Sigmoid colon (tissue), 7 donors: Measurements from ENCODE around the gene HTR2A. TPM values are rescaled to one million over a fixed set of nuclear protein-coding genes. Genes with fewer than 3 reads are reported as not detected.

Experiments
- DNase-seq: peaks from one replicate; pipeline ENCODE4 v3.0.0-alpha.2; 2019
- H3K27ac ChIP-seq, 4 donors: fragments of 200-600 bp; sonication (generic); one replicate each; pipeline ENCODE4 v1.5.1; 2016 to 2019; ENCODE audit warnings: mild to moderate bottlenecking in 1 of 4
- H3K27me3 ChIP-seq, 3 donors: fragments of 200-600 bp; sonication (generic); one replicate each; pipeline ENCODE4 v1.5.1; 2019; ENCODE audit warnings: mild to moderate bottlenecking in 1 of 3
- H3K36me3 ChIP-seq, 4 donors: fragments of 200-600 bp; sonication (generic); one replicate each; pipeline ENCODE4 v1.5.1; 2016 to 2019
- H3K4me1 ChIP-seq, 4 donors: fragments of 200-600 bp; sonication (generic); one replicate each; pipeline ENCODE4 v1.5.1; 2017 to 2019
- H3K4me3 ChIP-seq, 4 donors: fragments of 200-600 bp; sonication (generic); one replicate each; pipeline ENCODE4 v1.5.1; 2017 to 2019; ENCODE audit warnings: mild to moderate bottlenecking in 2 of 4, moderate library complexity in 1 of 4
- H3K9me3 ChIP-seq, 4 donors: fragments of 200-600 bp in 3 of 4; sonication (generic) in 3 of 4; one replicate each; pipeline versions ENCODE4 v1.5.1 to v1.6.1; 2013 to 2019
- EP300 ChIP-seq, 4 donors: sonication (generic); formaldehyde crosslinking; IDR thresholded peaks; one replicate each; pipeline ENCODE4 v1.6.1; 2017; ENCODE audit warnings: antibody characterized with exemption in 4 of 4
- POLR2A ChIP-seq, 2 donors: fragments of 450-650 bp; IDR thresholded peaks; one replicate each; pipeline ENCODE4 v1.6.1; 2016; ENCODE audit warnings: antibody characterized with exemption in 2 of 2, mild to moderate bottlenecking in 2 of 2, moderate library complexity in 2 of 2
- POLR2AphosphoS5 ChIP-seq, 4 donors: sonication (generic); formaldehyde crosslinking; IDR thresholded peaks; one replicate each; pipeline ENCODE4 v1.6.1; 2017; ENCODE audit warnings: antibody characterized with exemption in 4 of 4
- WGBS, 2 donors: extraction: QIAGEN DNeasy Blood & Tissue Kit; methylation state at CpG; one replicate each; pipeline ENCODE4 v1.1.7; 2013; 5-methylcytosine and 5-hydroxymethylcytosine counted together
- intact Hi-C: fragments of 100-400 bp; cut with DNase I; formaldehyde crosslinking; loops from one replicate; pipeline ENCODE4 v1.15.1; 2023
- polyA plus RNA-seq, 3 donors: library from polyadenylated mRNA; stranded (reverse); fragments of 200-250 nt; gene quantifications; one replicate each; pipeline ENCODE4 v1.2.3, GENCODE V29; 2013
- total RNA-seq, 4 donors: library from RNA; depleted of rRNA; stranded (reverse); fragments of >200 nt; gene quantifications; one replicate each; pipeline ENCODE4 v1.1.0, GENCODE V29; 2016
- TF ChIP-seq, protein P1 (sequence below), 4 experiments: fragments of 450-650 bp in 3 of 4; fragments of 200-600 bp in 1 of 4; IDR thresholded peaks; one replicate each; pipeline ENCODE4 v1.5.1; 2016 to 2019; ENCODE audit warnings: antibody characterized with exemption in 4 of 4, mild to moderate bottlenecking in 3 of 4, moderate library complexity in 2 of 4
- donor health status: healthy with polysubstance abuse.
- donor health status: Bipolar disorder and iron deficiency.
- donor health status: healthy.

HTR2A gene
- total RNA-seq (1 to 10 TPM in 2 of 4 donors, under 1 TPM in 2; 0.81 to 2.2 (median 1.1) TPM), polyA plus RNA-seq (under 1 TPM in 1 of 3 donors, not detected in 2; 0.52 TPM)

DNA sequence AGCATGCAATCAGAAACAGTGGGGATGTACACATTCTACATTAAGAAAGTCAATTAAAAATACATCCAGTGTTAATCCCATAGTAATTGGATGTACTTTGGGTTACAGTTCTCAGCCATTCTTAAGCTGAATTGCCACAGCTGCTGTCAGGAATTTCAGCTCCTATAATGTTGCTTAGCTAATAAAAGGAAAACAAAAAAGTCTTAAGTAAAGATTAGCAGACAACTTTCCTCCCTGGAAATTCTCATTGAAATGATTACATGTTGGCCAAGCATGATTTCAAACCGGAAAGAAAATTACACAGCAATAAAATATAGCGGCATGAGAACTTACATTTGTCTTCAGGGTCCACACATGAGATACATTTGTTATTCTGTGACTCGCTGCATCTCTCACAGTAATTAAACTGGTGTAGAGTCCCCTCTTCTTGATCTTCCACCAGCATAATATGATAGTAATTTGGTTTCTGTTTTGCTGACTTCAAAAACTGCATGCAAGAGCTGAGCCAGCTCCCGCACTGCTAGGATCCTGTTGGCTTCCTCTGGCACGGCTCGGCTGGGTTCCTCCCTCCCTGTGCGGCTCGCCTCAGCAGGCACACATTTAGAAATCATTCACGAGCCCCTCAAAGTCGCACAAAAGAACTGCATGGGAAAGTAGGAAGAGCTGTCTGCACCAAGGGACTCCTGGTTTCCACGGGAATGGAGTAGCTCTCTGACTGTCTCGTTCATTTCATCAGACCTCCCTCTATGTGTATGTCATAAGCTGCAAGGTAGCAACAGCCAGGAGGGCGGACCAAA lies at the start of gene HTR2A:
TSS of gene HTR2A (minus strand) at position 713 of the 797 bp plus-strand sequence. CDS start 1,147 bp downstream, outside the sequence.
- no peaks in the 10 kb centered on the region for H3K9me3 ChIP-seq
- intact Hi-C loops: no loop called here
- H3K36me3 ChIP-seq: no peaks in the 10 kb centered on the region
- TF ChIP-seq, protein P1, sequence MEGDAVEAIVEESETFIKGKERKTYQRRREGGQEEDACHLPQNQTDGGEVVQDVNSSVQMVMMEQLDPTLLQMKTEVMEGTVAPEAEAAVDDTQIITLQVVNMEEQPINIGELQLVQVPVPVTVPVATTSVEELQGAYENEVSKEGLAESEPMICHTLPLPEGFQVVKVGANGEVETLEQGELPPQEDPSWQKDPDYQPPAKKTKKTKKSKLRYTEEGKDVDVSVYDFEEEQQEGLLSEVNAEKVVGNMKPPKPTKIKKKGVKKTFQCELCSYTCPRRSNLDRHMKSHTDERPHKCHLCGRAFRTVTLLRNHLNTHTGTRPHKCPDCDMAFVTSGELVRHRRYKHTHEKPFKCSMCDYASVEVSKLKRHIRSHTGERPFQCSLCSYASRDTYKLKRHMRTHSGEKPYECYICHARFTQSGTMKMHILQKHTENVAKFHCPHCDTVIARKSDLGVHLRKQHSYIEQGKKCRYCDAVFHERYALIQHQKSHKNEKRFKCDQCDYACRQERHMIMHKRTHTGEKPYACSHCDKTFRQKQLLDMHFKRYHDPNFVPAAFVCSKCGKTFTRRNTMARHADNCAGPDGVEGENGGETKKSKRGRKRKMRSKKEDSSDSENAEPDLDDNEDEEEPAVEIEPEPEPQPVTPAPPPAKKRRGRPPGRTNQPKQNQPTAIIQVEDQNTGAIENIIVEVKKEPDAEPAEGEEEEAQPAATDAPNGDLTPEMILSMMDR (IDR thresholded peaks at IDR 0.05): no peak
- TF ChIP-seq POLR2AphosphoS5 (IDR thresholded peaks at IDR 0.05) (peak in 1 of 4 donors; percentile 15), POLR2A (IDR thresholded peaks at IDR 0.05) (no peak), EP300 (IDR thresholded peaks at IDR 0.05) (no peak)
- WGBS, 2 donors: 8 to 17% methylated on average over 13 of the region's 13 CpGs
- no peaks in the 10 kb centered on the region for H3K27me3 ChIP-seq
- H3K4me3 ChIP-seq: peak within 1 kb of the TSS; percentile 13 to 66 (median 42)
- peak; percentile 66 for DNase-seq
- H3K4me1 ChIP-seq: peaks cover 0 to 40% (median 21%) of the 10 kb centered on the region in 4 donors
- peak within 1 kb of the TSS; percentile 45 to 67 (median 64) for H3K27ac ChIP-seq

DNA sequence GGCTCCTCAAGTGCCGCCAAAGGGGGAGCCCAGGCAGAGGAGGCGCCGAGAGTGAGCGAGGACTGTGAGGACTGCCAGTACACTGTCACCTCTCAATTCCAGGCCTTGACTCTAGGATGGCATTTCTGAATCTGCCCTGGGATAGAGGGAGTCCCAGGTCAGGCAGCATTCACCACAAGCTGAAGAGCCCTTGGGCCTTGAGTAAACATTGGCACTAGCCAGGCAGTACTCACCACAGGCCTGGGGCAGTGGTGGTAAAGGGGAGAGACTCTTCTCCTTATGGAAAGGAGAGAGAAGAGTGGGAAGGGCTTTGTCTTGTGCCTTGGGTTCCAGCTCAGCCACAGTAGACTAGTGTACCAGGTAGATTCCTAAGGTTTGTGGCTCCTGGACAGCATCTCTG lies 39.7 kb upstream of the HTR2A start:
- no peaks in the 10 kb centered on the region for H3K9me3 ChIP-seq
- intact Hi-C loops: no loop called here
- no peaks in the 10 kb centered on the region for H3K4me1 ChIP-seq
- no peak overlapping the region for H3K4me3 ChIP-seq
- 97 to 98% methylated on average over 4 of the region's 4 CpGs for WGBS, 2 donors
- no peak for TF ChIP-seq POLR2A (IDR thresholded peaks at IDR 0.05)
- no peak for TF ChIP-seq EP300 (IDR thresholded peaks at IDR 0.05)
- TF ChIP-seq POLR2AphosphoS5 (IDR thresholded peaks at IDR 0.05): no peak
- TF ChIP-seq, protein P1 (IDR thresholded peaks at IDR 0.05): no peak
- no peaks in the 10 kb centered on the region for H3K36me3 ChIP-seq
- H3K27ac ChIP-seq: no peak overlapping the region
- DNase-seq: no peak
- H3K27me3 ChIP-seq: no peaks in the 10 kb centered on the region

DNA sequence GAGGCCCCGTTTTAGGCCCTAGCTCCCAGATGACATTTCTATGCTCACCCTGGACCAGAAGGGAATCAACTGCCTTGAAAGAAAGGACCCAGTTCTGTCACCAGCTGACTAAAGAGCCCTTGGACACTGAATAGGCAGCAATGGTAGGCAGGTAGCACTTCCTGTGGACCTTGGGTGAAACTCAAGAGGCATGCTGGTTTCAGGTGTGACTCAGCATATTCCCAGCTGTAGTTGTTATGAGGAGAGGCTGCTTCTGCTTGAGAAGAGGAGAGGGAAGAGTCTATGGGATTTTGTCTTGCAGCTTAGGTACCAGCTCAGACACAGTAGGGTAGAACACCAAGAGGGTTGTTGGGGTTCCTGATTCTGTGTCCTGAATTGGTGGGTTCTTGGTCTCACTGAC lies 37.9 kb upstream of the HTR2A start:
- TF ChIP-seq, protein P1 (IDR thresholded peaks at IDR 0.05): no peak
- TF ChIP-seq EP300 (IDR thresholded peaks at IDR 0.05) (no peak), POLR2AphosphoS5 (IDR thresholded peaks at IDR 0.05) (no peak), POLR2A (IDR thresholded peaks at IDR 0.05) (no peak)
- no peaks in the 10 kb centered on the region for H3K36me3 ChIP-seq
- H3K4me1 ChIP-seq: no peaks in the 10 kb centered on the region
- H3K27me3 ChIP-seq: no peaks in the 10 kb centered on the region
- 63 to 77% methylated on average over 1 of the region's 1 CpG for WGBS, 2 donors
- no peak for DNase-seq
- intact Hi-C loops: no loop called here
- H3K9me3 ChIP-seq: no peaks in the 10 kb centered on the region
- no peak overlapping the region for H3K4me3 ChIP-seq
- H3K27ac ChIP-seq: no peak overlapping the region

DNA sequence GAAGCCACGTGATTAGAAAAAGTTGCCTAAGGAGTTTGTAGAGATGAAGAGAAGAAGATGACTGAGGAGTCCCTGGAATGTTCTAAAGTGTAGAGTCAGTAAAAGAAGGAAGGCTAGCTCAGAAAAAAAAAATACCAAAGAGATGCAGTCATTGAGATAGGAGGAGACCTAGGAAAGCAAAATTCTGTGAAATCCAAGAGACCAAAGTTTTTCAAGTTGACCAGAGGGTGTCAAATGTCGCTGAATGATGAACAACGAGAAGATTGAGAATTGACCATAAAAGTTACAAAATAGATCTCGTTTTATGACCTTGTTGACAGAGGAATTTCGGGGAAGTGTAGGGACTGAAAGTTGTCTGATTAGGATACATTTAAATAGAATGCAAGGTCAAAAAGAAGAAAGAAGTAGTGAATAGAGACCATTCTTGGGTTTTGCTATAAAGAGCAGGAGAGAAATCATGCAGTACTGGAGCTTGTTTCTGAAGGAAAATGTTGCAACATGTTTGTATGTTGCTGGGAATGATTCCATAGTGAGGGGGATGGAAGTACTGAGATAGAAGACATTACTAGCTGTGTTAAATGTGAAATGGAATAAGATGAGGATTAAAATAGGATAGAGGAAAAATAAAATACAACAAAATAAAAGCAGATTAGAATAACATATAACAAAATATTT lies 30.2 kb upstream of the HTR2A start:
- TF ChIP-seq, protein P1 (IDR thresholded peaks at IDR 0.05): no peak
- TF ChIP-seq POLR2AphosphoS5 (IDR thresholded peaks at IDR 0.05): no peak
- Histone ChIP-seq H3K36me3 (no peaks in the 10 kb centered on the region), H3K4me1 (no peaks in the 10 kb centered on the region), H3K9me3 (no peaks in the 10 kb centered on the region), H3K27me3 (no peaks in the 10 kb centered on the region), H3K4me3 (no peak overlapping the region), H3K27ac (no peak overlapping the region)
- intact Hi-C loops: no loop called here
- no peak for DNase-seq
- WGBS, 2 donors: 36 to 71% methylated on average over 5 of the region's 5 CpGs
